GM23338 (cell line): Measurements from ENCODE around the gene ZNF727.

ENCODE experiments used
- EZH2 ChIP-seq: fragments of 200-600 bp; sonication (generic); IDR thresholded peaks from one replicate; pipeline ENCODE4 v1.8.0; 2017; ENCODE audit warnings: antibody characterized with exemption, mild to moderate bottlenecking, low read depth; ENCODE audit not compliant: unreplicated experiment
- TF ChIP-seq, protein P1 (sequence below), 2 experiments: fragments of 200-600 bp in 1 of 2; sonication (generic) in 1 of 2; conservative IDR thresholded peaks; 2 replicates each; pipeline versions ENCODE4 v1.5.1 to v1.6.1; 2016 to 2017; ENCODE audit warnings: antibody characterized with exemption in 2 of 2, low read depth in 2 of 2, mild to moderate bottlenecking in 2 of 2, moderate library complexity in 1 of 2

DNA sequence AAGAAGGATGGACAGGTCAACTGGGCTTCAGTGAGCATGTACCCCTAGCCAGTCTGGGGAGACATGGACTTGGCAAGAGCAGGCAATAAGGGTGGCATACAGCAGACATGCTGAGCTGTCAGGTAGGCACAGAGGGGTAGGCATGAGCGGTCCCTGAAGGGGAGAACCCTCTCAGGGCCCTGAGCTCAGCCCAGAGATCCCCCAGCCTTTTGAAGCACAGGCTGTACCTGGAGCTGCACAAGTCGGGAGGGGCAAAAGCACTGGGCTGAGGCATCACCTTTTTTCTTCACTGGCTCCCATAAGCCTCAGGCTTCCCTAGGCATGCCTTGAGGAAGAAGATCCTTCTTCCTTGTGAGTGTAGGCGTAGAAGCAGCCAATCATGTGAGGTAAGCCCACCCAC, 42.3 kb downstream of the ZNF727 start:
- TF ChIP-seq, protein P1, sequence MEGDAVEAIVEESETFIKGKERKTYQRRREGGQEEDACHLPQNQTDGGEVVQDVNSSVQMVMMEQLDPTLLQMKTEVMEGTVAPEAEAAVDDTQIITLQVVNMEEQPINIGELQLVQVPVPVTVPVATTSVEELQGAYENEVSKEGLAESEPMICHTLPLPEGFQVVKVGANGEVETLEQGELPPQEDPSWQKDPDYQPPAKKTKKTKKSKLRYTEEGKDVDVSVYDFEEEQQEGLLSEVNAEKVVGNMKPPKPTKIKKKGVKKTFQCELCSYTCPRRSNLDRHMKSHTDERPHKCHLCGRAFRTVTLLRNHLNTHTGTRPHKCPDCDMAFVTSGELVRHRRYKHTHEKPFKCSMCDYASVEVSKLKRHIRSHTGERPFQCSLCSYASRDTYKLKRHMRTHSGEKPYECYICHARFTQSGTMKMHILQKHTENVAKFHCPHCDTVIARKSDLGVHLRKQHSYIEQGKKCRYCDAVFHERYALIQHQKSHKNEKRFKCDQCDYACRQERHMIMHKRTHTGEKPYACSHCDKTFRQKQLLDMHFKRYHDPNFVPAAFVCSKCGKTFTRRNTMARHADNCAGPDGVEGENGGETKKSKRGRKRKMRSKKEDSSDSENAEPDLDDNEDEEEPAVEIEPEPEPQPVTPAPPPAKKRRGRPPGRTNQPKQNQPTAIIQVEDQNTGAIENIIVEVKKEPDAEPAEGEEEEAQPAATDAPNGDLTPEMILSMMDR (conservative IDR thresholded peaks at IDR 0.05; ENCODE audit: low read depth in 2 of 2), result no peak
- no peak for TF ChIP-seq EZH2
